Endodermal cell (in vitro differentiated cells): Measurements from ENCODE around the gene OR2C1. TPM values are rescaled to one million over a fixed set of nuclear protein-coding genes. Genes with fewer than 3 reads are reported as not detected.
A peak's percentile ranks its signal among the peaks of the same experiment; 100 is the strongest.

ENCODE experiments used
- DNase-seq: peaks from one replicate; pipeline ENCODE4 v3.0.0-alpha.2; 2017
- H3K27ac ChIP-seq: 2 replicates; pipeline ENCODE4 v1.5.1; 2013; ENCODE audit warnings: mild to moderate bottlenecking, low read depth, low read length, moderate library complexity
- H3K27me3 ChIP-seq: 2 replicates; pipeline ENCODE4 v1.6.1; 2013; ENCODE audit warnings: mild to moderate bottlenecking, low read length, moderate library complexity; ENCODE audit not compliant: insufficient read depth, control insufficient read depth, poor library complexity, severe bottlenecking
- H3K36me3 ChIP-seq: 2 replicates; pipeline ENCODE4 v1.7.0; 2013; ENCODE audit warnings: mild to moderate bottlenecking, low read length, moderate library complexity; ENCODE audit not compliant: control insufficient read depth, insufficient read depth
- H3K4me1 ChIP-seq: one replicate; pipeline ENCODE4 v1.7.0; 2013; ENCODE audit warnings: low read length; ENCODE audit not compliant: control insufficient read depth, insufficient read depth
- H3K4me3 ChIP-seq: 2 replicates; pipeline ENCODE4 v1.5.1; 2013; ENCODE audit warnings: mild to moderate bottlenecking, low read length, moderate library complexity
- H3K9ac ChIP-seq: 2 replicates; pipeline ENCODE4 v1.6.1; 2013; ENCODE audit warnings: mild to moderate bottlenecking, low read length, moderate library complexity; ENCODE audit not compliant: poor library complexity, severe bottlenecking; ENCODE audit errors: extremely low read depth
- H3K9me3 ChIP-seq: 2 replicates; pipeline ENCODE4 v1.6.1; 2013; ENCODE audit warnings: mild to moderate bottlenecking, low read length, moderate library complexity; ENCODE audit not compliant: control insufficient read depth
- H3K27ac Mint-ChIP-seq: 2 replicates; pipeline ENCODE4 v1.8.0; 2020; ENCODE audit warnings: mixed read lengths
- H3K27me3 Mint-ChIP-seq: 2 replicates; pipeline ENCODE4 v1.8.0; 2021; ENCODE audit warnings: mild to moderate bottlenecking, mixed read lengths; ENCODE audit not compliant: insufficient read depth
- H3K36me3 Mint-ChIP-seq: 2 replicates; pipeline ENCODE4 v1.8.0; 2020; ENCODE audit warnings: low read depth, mixed read lengths
- H3K4me1 Mint-ChIP-seq: 2 replicates; pipeline ENCODE4 v1.8.0; 2020; ENCODE audit warnings: mixed read lengths
- H3K4me3 Mint-ChIP-seq: 2 replicates; pipeline ENCODE4 v1.8.0; 2020; ENCODE audit warnings: mild to moderate bottlenecking, moderate library complexity, mixed read lengths
- H3K9me3 Mint-ChIP-seq: 2 replicates; pipeline ENCODE4 v1.8.0; 2020; ENCODE audit warnings: mild to moderate bottlenecking, mixed read lengths
- WGBS, 2 experiments: methylation state at CpG; one replicate each; pipeline versions ENCODE4 v1.1.5 to v1.1.7; 2013; ENCODE audit warnings: missing lambda C conversion rate in 2 of 2, mixed read lengths in 1 of 2; ENCODE audit not compliant: insufficient coverage in 1 of 2, insufficient read length in 1 of 2; 5-methylcytosine and 5-hydroxymethylcytosine counted together
- total RNA-seq, 2 donors: library from RNA; stranded (reverse); fragmentation: NEBNext Ultra II Directional in 1 of 2; extraction: Animal tissue kit (Norgen Biotek cat#: 25700) in 1 of 2; gene quantifications; 2 replicates in 1 of 2; 3 replicates in 1 of 2; pipeline ENCODE4 v1.2.1, GENCODE V29; 2021
- TF ChIP-seq, protein P1 (sequence below): fragments of 200-600 bp; sonication (generic); conservative IDR thresholded peaks from 2 replicates; pipeline ENCODE4 v1.5.0; 2021; ENCODE audit warnings: antibody characterized with exemption, mild to moderate bottlenecking

The OR2C1 gene
- total RNA-seq, 2 donors from 2014 or later: not detected

DNA sequence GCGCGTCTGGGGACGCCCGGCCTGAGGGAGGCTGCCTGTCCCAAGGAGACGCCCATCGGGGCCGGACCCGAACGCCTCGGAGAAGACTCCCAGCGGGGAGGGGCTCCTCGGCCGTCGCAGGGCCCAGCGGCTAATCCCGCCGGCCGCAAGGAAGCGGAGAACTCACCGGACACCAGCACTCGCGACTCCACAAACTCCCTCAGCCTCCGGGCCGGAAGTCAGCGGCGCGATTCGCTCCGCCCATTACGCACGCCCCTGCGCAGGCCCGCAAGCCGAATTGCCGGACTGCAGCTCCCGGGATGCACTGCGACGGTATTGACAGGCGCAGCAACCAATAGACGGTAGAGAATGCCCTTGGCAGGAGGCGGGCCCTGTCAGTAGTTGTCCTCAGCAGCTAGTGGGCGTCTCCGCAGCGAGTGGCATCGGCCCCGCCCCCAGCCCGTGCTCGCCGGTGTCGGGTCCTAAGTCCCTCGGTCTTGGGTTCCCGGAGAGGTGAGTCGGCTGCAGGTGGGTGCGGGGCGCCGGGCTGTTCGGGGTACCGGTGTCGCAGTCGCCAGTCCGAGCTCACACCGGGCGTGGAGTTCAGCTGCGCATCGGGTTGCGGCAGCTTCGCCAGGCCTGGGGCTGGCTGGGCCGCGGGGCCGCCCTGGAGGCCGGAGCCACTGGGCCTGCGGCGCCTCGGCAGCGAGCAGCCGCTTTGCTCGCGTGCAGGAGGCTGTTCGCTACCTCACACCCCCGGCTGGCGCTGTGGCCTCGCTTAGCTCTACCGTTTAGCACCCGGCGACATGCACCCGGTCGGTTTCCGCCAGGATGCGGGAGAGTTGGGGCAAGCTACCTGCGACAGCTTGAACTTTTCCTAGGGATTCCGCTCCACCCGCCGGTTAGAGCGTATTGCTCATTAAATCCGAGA lies 45.3 kb downstream of the OR2C1 start, which contains the start of the genes ZNF174 and ZSCAN32:
TSS of gene ZNF174 (plus strand) at position 437 of the 910 bp plus-strand sequence. CDS start 790 bp downstream, outside the sequence.
TSS of gene ZSCAN32 (minus strand) at position 226 of the 910 bp plus-strand sequence. CDS start 3,447 bp downstream, outside the sequence.
- H3K27ac ChIP-seq: peak within 1 kb of the TSS; percentile 2
- TF ChIP-seq, protein P1, sequence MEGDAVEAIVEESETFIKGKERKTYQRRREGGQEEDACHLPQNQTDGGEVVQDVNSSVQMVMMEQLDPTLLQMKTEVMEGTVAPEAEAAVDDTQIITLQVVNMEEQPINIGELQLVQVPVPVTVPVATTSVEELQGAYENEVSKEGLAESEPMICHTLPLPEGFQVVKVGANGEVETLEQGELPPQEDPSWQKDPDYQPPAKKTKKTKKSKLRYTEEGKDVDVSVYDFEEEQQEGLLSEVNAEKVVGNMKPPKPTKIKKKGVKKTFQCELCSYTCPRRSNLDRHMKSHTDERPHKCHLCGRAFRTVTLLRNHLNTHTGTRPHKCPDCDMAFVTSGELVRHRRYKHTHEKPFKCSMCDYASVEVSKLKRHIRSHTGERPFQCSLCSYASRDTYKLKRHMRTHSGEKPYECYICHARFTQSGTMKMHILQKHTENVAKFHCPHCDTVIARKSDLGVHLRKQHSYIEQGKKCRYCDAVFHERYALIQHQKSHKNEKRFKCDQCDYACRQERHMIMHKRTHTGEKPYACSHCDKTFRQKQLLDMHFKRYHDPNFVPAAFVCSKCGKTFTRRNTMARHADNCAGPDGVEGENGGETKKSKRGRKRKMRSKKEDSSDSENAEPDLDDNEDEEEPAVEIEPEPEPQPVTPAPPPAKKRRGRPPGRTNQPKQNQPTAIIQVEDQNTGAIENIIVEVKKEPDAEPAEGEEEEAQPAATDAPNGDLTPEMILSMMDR: no peak
- 0% methylated on average over 38 to 95 of the region's 95 CpGs for WGBS, 2 experiments
- H3K27me3 Mint-ChIP-seq: peaks cover 2% of the 10 kb centered on the region
- H3K4me3 Mint-ChIP-seq: peak within 1 kb of the TSS; percentile 84
- H3K9me3 ChIP-seq: peaks cover 46% of the 10 kb centered on the region
- H3K4me3 ChIP-seq: peak within 1 kb of the TSS; percentile 98
- no peaks in the 10 kb centered on the region for H3K4me1 ChIP-seq
- H3K9me3 Mint-ChIP-seq: peaks cover 40% of the 10 kb centered on the region
- peak within 1 kb of the TSS; percentile 75 for H3K9ac ChIP-seq
- H3K36me3 ChIP-seq: peaks cover 54% of the 10 kb centered on the region
- peaks cover 61% of the 10 kb centered on the region for H3K36me3 Mint-ChIP-seq
- peaks cover 5% of the 10 kb centered on the region for H3K4me1 Mint-ChIP-seq
- H3K27me3 ChIP-seq: no peaks in the 10 kb centered on the region
- peak; percentile 100 for DNase-seq
- H3K27ac Mint-ChIP-seq: peak within 1 kb of the TSS; percentile 90

DNA sequence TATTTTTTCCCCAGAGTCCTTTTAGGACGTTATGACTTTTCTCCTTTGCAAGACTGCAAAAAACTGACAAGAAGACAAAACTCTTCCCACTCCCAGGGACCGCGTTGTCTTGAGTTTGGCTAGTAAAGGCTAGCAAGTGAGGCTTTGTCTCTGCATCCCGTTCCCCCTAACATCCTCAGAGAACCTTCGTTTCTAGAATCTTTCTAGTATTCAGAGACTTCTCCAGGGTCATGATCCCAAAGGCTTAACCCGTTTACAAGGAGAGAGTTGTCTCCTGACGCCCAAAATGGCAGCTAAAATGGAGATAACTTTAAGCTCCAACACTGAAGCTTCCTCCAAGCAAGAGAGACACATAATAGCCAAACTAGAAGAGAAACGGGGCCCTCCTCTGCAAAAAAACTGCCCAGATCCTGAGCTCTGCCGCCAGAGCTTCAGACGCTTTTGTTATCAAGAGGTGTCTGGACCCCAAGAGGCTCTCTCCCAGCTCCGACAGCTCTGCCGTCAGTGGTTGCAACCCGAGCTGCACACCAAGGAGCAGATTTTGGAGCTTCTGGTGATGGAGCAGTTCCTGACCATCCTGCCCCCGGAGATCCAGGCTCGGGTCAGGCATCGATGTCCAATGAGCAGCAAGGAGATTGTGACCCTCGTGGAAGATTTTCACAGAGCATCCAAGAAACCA lies 46.2 kb downstream of the OR2C1 start:
- WGBS, 2 experiments: 28 to 29% methylated on average over 10 to 17 of the region's 17 CpGs
- peak overlapping the region; percentile 90 for H3K27ac Mint-ChIP-seq
- H3K4me3 Mint-ChIP-seq: peak overlapping the region; percentile 84
- no peaks in the 10 kb centered on the region for H3K27me3 ChIP-seq
- H3K36me3 Mint-ChIP-seq: peaks cover 61% of the 10 kb centered on the region
- H3K4me1 Mint-ChIP-seq: peaks cover 5% of the 10 kb centered on the region
- peak; percentile 61 for DNase-seq
- H3K36me3 ChIP-seq: peaks cover 54% of the 10 kb centered on the region
- H3K9me3 ChIP-seq: peaks cover 54% of the 10 kb centered on the region
- peak overlapping the region; percentile 2 for H3K27ac ChIP-seq
- TF ChIP-seq, protein P1: no peak
- peak overlapping the region; percentile 71 for H3K9ac ChIP-seq
- H3K4me1 ChIP-seq: no peaks in the 10 kb centered on the region
- H3K4me3 ChIP-seq: peak overlapping the region; percentile 98
- peaks cover 48% of the 10 kb centered on the region for H3K9me3 Mint-ChIP-seq
- peaks cover 2% of the 10 kb centered on the region for H3K27me3 Mint-ChIP-seq

Other genes starting within 250 kb of the OR2C1 start
- 10 to 100 TPM; 15.4 to 18.3 TPM for gene ZNF205, start 243.3 kb upstream of the OR2C1 start, total RNA-seq
- 1 to 10 TPM; 5.1 to 6.3 TPM for gene ZNF213, start 220.9 kb upstream of the OR2C1 start, total RNA-seq
- under 1 TPM in 1 of 2 donors, not detected in 1; 0.29 TPM for gene OR1F1, start 167.7 kb upstream of the OR2C1 start, total RNA-seq
- gene ZNF200, start 120.7 kb upstream of the OR2C1 start, total RNA-seq: 10 to 100 TPM; 11.2 TPM
- not detected for gene MEFV, start 99.3 kb upstream of the OR2C1 start, total RNA-seq
- gene ZNF263, start 72.4 kb upstream of the OR2C1 start, total RNA-seq: 10 to 100 TPM; 25.3 to 31.6 TPM
- gene TIGD7, start 50.5 kb upstream of the OR2C1 start, total RNA-seq: 1 to 10 TPM; 2.8 to 5.9 TPM
- gene ZNF75A, start 50.4 kb upstream of the OR2C1 start, total RNA-seq: 10 to 100 TPM; 23.0 to 44.0 TPM
- 10 to 100 TPM; 19.8 to 24.1 TPM for gene ZSCAN32, start 45.1 kb downstream of the OR2C1 start, total RNA-seq
- gene ZNF174, start 45.3 kb downstream of the OR2C1 start, total RNA-seq: 10 to 100 TPM; 11.0 to 13.5 TPM
- 1 to 10 TPM; 2.0 to 3.1 TPM for gene ZNF597, start 87.6 kb downstream of the OR2C1 start, total RNA-seq
- 10 to 100 TPM; 54.5 to 61.8 TPM for gene NAA60, start 87.8 kb downstream of the OR2C1 start, total RNA-seq
- gene C16orf90, start 139.6 kb downstream of the OR2C1 start, total RNA-seq: not detected
- gene CLUAP1, start 145.1 kb downstream of the OR2C1 start, total RNA-seq: 10 to 100 TPM; 27.4 to 36.8 TPM
- under 1 TPM; 0.11 to 0.18 TPM for gene NLRC3, start 221.5 kb downstream of the OR2C1 start, total RNA-seq